OCI-LY7 (cell line): ENCODE data around the gene SNPH. TPM values are rescaled to one million over a fixed set of nuclear protein-coding genes. Genes with fewer than 3 reads are reported as not detected.
"Not testable (repeated sequence)": the region's sequence is repeated elsewhere in the genome, so short reads cannot be mapped to it uniquely, and the experiment has no call there.

Experiments used
- BruUV-seq: library from RNA; stranded (reverse); fragments of 400-500 nt; replicated peaks from 2 replicates; lab custom pipeline; 2021; lab: Mats Ljungman, UMichigan
- CTCF ChIA-PET: fragments of 300-600 bp; sonication (Branson Sonifier 250); formaldehyde crosslinking; loops from one replicate; lab custom pipeline; 2022; ENCODE audit warnings: antibody characterized with exemption; ENCODE audit not compliant: unreplicated experiment; lab: Charles Lee
- POLR2A ChIA-PET: fragments of 300-600 bp; sonication (Branson Sonifier 250); formaldehyde crosslinking; loops from one replicate; lab custom pipeline; 2022; ENCODE audit warnings: antibody characterized with exemption; lab: Charles Lee
- DNase-seq: peaks from one replicate; pipeline ENCODE4 v3.0.0-alpha.2; 2015; ENCODE audit warnings: low spot score
- H2AFZ ChIP-seq: fragments of 200-600 bp; sonication (generic), shearing (Covaris generic); 2 replicates; pipeline ENCODE4 v1.6.1; 2014; ENCODE audit warnings: mild to moderate bottlenecking, antibody characterized with exemption, low read length, moderate library complexity
- H3K27ac ChIP-seq: fragments of 200-600 bp; sonication (generic); 2 replicates; pipeline ENCODE4 v1.5.1; 2014; ENCODE audit warnings: mixed run types, low read depth, mild to moderate bottlenecking, moderate library complexity, low read length, inconsistent platforms; ENCODE audit not compliant: poor library complexity, severe bottlenecking
- H3K36me3 ChIP-seq: fragments of 200-600 bp; sonication (generic); 2 replicates; pipeline ENCODE4 v1.6.1; 2014; ENCODE audit warnings: mild to moderate bottlenecking, antibody characterized with exemption, low read length, moderate library complexity, mixed read lengths; ENCODE audit not compliant: insufficient read depth
- H3K4me1 ChIP-seq: fragments of 200-600 bp; sonication (generic); 2 replicates; pipeline ENCODE4 v1.5.1; 2014; ENCODE audit warnings: mild to moderate bottlenecking, low read length; ENCODE audit not compliant: insufficient read depth, poor library complexity, severe bottlenecking
- H3K4me2 ChIP-seq: fragments of 200-600 bp; sonication (generic); 2 replicates; pipeline ENCODE4 v1.6.1; 2014; ENCODE audit warnings: mild to moderate bottlenecking, low read length
- H3K4me3 ChIP-seq: fragments of 200-600 bp; sonication (generic); 2 replicates; pipeline ENCODE4 v1.5.1; 2014; ENCODE audit warnings: mild to moderate bottlenecking, low read depth, low read length; ENCODE audit not compliant: poor library complexity, severe bottlenecking
- H3K79me2 ChIP-seq: fragments of 200-600 bp; sonication (generic); 2 replicates; pipeline ENCODE4 v1.6.1; 2016; ENCODE audit warnings: low read depth, mild to moderate bottlenecking, low read length, moderate library complexity, mixed read lengths; ENCODE audit not compliant: insufficient read depth
- H3K9me2 ChIP-seq: fragments of 200-600 bp; sonication (generic); 2 replicates; pipeline ENCODE4 v1.6.1; 2016; ENCODE audit warnings: mild to moderate bottlenecking, low read length, mixed read lengths; ENCODE audit not compliant: insufficient read depth
- H3K9me3 ChIP-seq: fragments of 200-600 bp; sonication (generic); 2 replicates; pipeline ENCODE4 v1.6.1; 2014; ENCODE audit warnings: mild to moderate bottlenecking, mixed run types, low read length, mixed read lengths
- H4K20me1 ChIP-seq: fragments of 200-600 bp; sonication (generic); 2 replicates; pipeline ENCODE4 v1.6.1; 2014; ENCODE audit warnings: mild to moderate bottlenecking, antibody characterized with exemption, low read length, moderate library complexity, mixed read lengths; ENCODE audit not compliant: insufficient read depth
- CTCF ChIP-seq: fragments of 200-600 bp; sonication (generic); conservative IDR thresholded peaks from 2 replicates; pipeline ENCODE4 v1.5.1; 2014; ENCODE audit warnings: mild to moderate bottlenecking, antibody characterized with exemption, low read length, moderate library complexity, mixed read lengths
- EZH2phosphoT487 ChIP-seq: fragments of 200-600 bp; sonication (generic); IDR thresholded peaks from 2 replicates; pipeline ENCODE4 v1.6.1; 2018; ENCODE audit warnings: low read depth, borderline replicate concordance, mild to moderate bottlenecking, mixed run types, antibody characterized with exemption, low read length, moderate library complexity, mixed read lengths
- intact Hi-C: fragments of 100-400 bp; cut with micrococcal nuclease; formaldehyde crosslinking; loops from one replicate; pipeline ENCODE4 v1.10.0; 2022; ENCODE audit not compliant: unreplicated experiment
- total RNA-seq, 2 experiments: library from RNA; depleted of rRNA in 1 of 2; stranded (reverse); fragments of >200 nt in 1 of 2; shearing (Covaris generic) in 1 of 2; gene quantifications; 2 replicates each; pipeline ENCODE4 v1.2.3, GENCODE V29; 2014 to 2022

SNPH gene
- total RNA-seq, 2 experiments from 2014 or later, result not detected

- H4K20me1 ChIP-seq, POLR2A ChIA-PET, BruUV-seq, H3K79me2 ChIP-seq, H2AFZ ChIP-seq, H3K9me2 ChIP-seq, H3K4me2 ChIP-seq, H3K4me1 ChIP-seq, H3K27ac ChIP-seq, intact Hi-C loops, H3K36me3 ChIP-seq, DNase-seq, H3K4me3 ChIP-seq, CTCF ChIA-PET: not testable (repeated sequence)
- H3K9me3 ChIP-seq, result peaks cover 12% of the 10 kb centered on the region; the same call in 1 of the 2 replicates
- 0 out of 2 replicates have a peak, but pooled peaks have one; percentile 17 for TF ChIP-seq CTCF
Measured at GRCh38 chr20:1343446-1344124, 77.5 kb downstream of the SNPH start.

GRCh38 chr20:1345030-1345755, 79.1 kb downstream of the SNPH start:
- CTCF ChIA-PET, result no interaction called here
- peaks cover 12% of the 10 kb centered on the region; the same call in 1 of the 2 replicates for H3K9me3 ChIP-seq
- no peaks in the 10 kb centered on the region for H3K4me1 ChIP-seq
- no peak for DNase-seq
- TF ChIP-seq CTCF, result no peak
- TF ChIP-seq EZH2phosphoT487, result no peak
- H4K20me1 ChIP-seq, result no peaks in the 10 kb centered on the region
- H2AFZ ChIP-seq, result no peak overlapping the region
- BruUV-seq, result no TSS peak
- intact Hi-C loops, result no loop called here
- no peaks in the 10 kb centered on the region for H3K79me2 ChIP-seq
- H3K4me2 ChIP-seq, result no peak overlapping the region
- H3K36me3 ChIP-seq, result peaks cover under 1% of the 10 kb centered on the region
- H3K9me2 ChIP-seq, result no peaks in the 10 kb centered on the region
- H3K27ac ChIP-seq, result no peak overlapping the region
- no peak overlapping the region for H3K4me3 ChIP-seq
- POLR2A ChIA-PET, result interaction anchor here (0.7 to 1.1 kb wide), 2 partner anchors 12 to 69 kb away, joined by 3 to 4 read pairs; no protein-coding TSS in a partner anchor

GRCh38 chr20:1345756-1346093, 79.6 kb downstream of the SNPH start:
- Histone ChIP-seq H3K4me3 (no peak overlapping the region), H2AFZ (no peak overlapping the region), H3K4me2 (no peak overlapping the region), H3K9me2 (no peaks in the 10 kb centered on the region), H4K20me1 (no peaks in the 10 kb centered on the region), H3K27ac (no peak overlapping the region), H3K9me3 (peaks cover 12% of the 10 kb centered on the region; the same call in 1 of the 2 replicates), H3K4me1 (no peaks in the 10 kb centered on the region), H3K36me3 (peaks cover 6% of the 10 kb centered on the region), H3K79me2 (no peaks in the 10 kb centered on the region)
- ChIA-PET POLR2A (interaction anchor here (0.7 to 1.1 kb wide), 2 partner anchors 12 to 68 kb away, joined by 3 to 4 read pairs; no protein-coding TSS in a partner anchor), CTCF (no interaction called here)
- TF ChIP-seq CTCF (no peak), EZH2phosphoT487 (no peak)
- DNase-seq, result no peak
- intact Hi-C loops, result no loop called here
- BruUV-seq, result no TSS peak
